Ureter (tissue), 1 donor: ENCODE measurements around the gene B4GALNT1. TPM values are rescaled to one million over a fixed set of nuclear protein-coding genes. Genes with fewer than 3 reads are reported as not detected.
A peak's percentile ranks its signal among the peaks of the same experiment; 100 is the strongest.

ENCODE experiments used
- DNase-seq: peaks from one replicate; pipeline ENCODE4 v3.0.0-alpha.2; 2020; ENCODE audit warnings: low spot score
- total RNA-seq: library from RNA; stranded (reverse); gene quantifications from one replicate; pipeline ENCODE4 v1.2.4, GENCODE V29; 2023
- donor health status: DM: yes; HTN: yes; CAD: no.

The B4GALNT1 gene
- total RNA-seq, 1 donor from 2014 or later: 3.3 TPM

- no peak for DNase-seq
Observed at GRCh38 chr12:57585156-57585555, 47.8 kb downstream of the B4GALNT1 start.

DNA sequence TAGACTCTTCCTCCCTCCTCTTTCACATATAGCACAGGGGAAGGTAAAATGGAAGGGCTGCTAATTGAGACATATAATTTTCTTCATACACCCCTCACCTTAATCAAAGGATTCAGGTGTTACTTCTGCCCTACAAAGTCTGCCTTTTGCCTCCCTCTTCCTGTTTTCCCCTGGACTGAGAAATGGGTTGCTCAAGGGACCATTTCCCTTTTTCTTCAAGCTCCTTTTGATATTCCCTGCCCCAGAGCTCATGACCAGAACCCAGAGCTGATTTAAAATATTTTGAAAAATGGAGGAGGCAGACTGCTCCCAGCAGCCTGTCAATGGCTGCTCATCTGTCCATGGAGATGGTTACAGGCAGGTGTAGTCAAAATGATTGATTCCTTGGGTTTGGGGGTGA, 48.3 kb downstream of the B4GALNT1 start:
- DNase-seq: no peak

GRCh38 chr12:57584050-57584449, 49.0 kb downstream of the B4GALNT1 start:
- no peak for DNase-seq

DNA sequence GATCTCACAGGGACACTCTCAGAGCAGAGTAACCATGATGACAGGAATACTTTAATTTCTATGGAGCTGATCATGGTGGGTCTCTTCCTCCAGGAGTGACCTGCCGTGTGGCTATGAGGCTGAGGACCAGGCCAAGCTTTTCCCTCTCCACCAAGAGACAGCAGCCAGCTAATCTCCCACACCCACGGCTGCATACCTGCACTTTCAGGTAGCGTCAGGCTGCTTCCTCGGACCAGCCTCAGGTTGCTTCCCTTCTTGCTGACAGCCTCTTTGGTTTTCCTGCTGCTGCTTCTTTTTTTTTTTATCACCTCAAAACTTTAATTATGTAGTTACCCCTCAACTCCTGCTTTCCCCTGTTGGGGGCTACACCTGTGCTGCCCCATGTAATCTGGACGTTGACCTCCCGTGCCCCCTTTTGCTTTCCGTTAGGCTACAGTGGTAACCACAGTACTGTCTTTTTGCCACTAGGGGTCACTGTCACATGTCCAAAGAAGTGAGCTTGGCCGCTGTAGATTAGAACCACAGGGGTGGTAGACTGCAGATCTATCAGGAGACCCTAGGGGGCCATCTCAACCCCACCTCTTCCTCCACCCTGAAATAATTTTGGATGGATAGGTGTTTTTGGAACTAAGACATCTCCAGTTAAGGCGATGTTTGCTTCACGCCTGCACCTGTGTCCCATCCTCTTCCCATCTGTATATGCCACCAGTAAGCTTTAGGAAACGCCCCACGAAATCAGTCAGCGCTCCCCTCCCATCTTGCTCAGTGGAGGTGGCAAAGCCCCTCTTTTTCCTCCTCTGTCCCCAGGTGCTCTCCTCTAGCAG, 49.8 kb downstream of the B4GALNT1 start:
- peak; percentile 73 for DNase-seq

DNA sequence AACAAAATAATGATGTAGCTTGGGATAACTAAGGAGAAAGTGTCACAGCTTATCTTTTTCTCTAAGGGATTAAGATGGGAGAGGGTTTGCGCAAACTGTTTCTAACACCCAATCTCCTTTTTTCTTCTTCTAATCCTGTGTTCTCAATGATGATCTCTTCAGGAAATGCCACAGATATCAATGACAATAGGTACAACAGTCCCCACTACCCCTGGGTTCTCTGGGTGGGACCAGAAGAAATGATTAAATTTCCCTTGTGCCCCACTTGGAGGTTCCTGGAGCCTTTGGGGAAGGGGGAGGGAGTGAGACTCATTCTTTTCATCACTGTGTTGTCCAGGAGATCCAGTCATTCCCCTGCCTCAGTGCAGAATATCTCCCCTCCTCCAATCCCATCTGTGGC, 50.6 kb downstream of the B4GALNT1 start:
- DNase-seq: no peak

GRCh38 chr12:57581802-57582201, 51.2 kb downstream of the B4GALNT1 start:
- DNase-seq: no peak

DNA sequence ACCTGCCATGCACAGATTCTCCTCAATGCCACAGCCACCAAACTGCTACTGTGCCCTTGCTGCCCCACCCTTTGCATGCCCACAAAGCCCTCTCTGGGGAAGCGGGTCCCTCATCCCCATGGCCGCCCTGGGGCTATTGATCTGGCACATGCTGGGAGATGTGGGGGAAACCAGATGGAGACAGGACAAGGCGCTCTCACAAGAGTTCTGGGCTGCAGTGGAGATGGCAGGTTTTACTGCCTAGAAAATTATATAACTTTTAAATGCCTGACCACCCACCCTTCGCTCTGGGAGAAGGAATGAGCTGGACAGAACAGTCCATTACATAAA, 52.6 kb downstream of the B4GALNT1 start:
- DNase-seq: no peak

DNA sequence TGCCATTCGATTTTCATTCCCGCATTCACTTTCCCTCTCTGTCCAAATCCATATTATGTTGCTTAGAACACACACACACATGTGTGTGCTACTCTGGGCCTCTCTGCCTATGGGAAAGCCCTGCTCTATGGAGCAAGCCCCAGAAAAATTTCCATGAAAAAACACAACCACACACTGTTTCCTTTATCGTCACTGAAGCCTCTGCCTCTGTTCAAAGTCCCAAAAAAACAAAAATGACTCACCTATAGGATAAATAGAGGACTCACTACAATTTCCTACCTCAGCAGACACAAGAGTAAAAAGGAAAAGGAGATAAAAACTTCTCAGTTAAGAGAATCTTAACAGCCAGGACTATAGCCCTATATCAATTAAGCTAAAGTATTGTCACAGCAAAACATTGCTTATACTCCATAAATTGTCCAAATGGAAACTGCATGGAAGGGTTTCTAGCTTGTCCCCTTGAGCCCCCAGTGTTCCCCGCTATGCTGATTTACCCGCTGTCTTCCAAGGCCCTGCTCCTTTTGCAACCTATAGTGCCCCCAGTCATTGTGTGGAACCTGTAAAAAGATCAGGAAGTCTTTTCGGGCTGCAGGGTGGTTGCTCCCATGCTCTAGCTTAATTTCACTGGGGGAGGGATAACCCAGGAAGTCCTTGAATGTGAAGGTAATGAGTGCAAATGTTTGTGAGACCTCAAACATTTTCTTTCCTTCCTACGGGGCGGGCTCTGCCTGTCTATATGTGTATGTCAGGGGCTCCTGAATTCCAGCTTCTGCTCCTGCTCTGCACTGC, 53.1 kb downstream of the B4GALNT1 start:
- DNase-seq: no peak

DNA sequence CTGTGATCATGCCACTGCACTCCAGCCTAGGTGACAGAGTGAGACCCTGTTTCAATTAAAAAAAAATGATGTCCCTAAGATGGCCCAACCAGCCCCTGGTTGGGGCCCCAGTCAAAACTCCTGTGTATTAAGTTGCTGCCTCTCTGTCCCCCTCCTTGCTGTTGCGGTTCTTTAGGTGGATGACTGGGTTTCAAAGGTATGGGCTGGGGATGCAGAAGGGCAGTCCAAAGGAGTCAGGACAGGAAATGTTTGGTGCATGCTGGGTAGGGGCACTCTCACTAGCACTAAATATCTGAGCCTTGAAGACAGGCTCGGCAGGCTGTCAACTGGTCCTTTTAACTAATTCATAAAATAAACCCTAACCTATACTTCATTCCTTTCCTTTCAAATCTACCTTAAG, 54.0 kb downstream of the B4GALNT1 start:
- no peak for DNase-seq

DNA sequence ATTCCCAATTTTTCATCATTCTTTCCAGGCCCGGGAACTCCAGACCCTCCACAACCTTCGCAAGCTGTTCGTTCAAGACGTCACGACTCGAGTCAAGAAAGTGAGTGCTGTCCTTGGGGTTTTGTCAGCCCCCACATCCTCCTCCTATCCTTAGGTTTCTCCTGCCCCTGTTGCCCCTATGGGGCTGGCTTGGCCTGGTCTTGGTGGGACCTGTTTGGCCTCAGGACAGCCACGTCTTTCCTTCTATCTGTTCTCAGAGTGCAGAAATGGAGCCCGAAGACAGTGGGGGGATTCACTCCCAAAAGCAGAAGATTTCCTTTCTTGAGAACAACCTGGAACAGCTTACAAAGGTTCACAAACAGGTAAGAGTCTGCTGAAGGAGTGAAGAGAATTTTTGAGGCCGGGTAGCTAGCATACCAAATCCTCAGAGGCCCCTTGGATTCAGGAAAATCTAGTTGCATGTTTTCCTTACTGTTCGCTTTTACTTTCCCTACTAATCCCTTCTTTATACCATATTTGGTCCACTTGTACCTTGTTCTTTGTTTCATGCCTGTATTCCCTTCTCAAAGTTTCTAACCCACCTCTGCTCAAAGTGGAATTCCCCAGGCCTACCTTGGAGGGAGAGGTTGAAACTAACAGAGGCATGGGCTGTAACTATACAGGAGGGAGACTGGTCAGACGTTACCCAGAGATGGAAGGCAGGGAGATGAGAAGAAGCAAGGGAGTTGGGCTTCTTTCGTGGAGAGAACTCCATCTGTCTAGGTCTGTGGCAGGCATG, 54.8 kb downstream of the B4GALNT1 start:
- no peak for DNase-seq

GRCh38 chr12:57576613-57577160, 56.3 kb downstream of the B4GALNT1 start:
- no peak for DNase-seq

Other genes with a start within 250 kb of the B4GALNT1 start
- 75.3 TPM for gene R3HDM2, start 202.2 kb downstream of the B4GALNT1 start, total RNA-seq
- gene INHBC, start 198.4 kb downstream of the B4GALNT1 start, total RNA-seq: not detected
- gene INHBE, start 177.9 kb downstream of the B4GALNT1 start, total RNA-seq: 0.23 TPM
- 4.2 TPM for gene GLI1, start 173.4 kb downstream of the B4GALNT1 start, total RNA-seq
- gene ARHGAP9, start 153.3 kb downstream of the B4GALNT1 start, total RNA-seq: 10.0 TPM
- gene MARS1, start 145.1 kb downstream of the B4GALNT1 start, total RNA-seq: 327 TPM
- 30.8 TPM for gene DDIT3, start 112.7 kb downstream of the B4GALNT1 start, total RNA-seq
- 177 TPM for gene MBD6, start 110.4 kb downstream of the B4GALNT1 start, total RNA-seq
- gene DCTN2, start 86.0 kb downstream of the B4GALNT1 start, total RNA-seq: 104 TPM
- gene KIF5A, start 83.2 kb downstream of the B4GALNT1 start, total RNA-seq: 0.99 TPM
- gene PIP4K2C, start 42.0 kb downstream of the B4GALNT1 start, total RNA-seq: 48.0 TPM
- gene DTX3, start 28.4 kb downstream of the B4GALNT1 start, total RNA-seq: 40.0 TPM
- 41.5 TPM for gene ARHGEF25, start 21.8 kb downstream of the B4GALNT1 start, total RNA-seq
- gene OS9, start 60.9 kb upstream of the B4GALNT1 start, total RNA-seq: 201 TPM
- gene AGAP2, start 105.5 kb upstream of the B4GALNT1 start, total RNA-seq: 2.8 TPM
- 45.6 TPM for gene TSPAN31, start 111.8 kb upstream of the B4GALNT1 start, total RNA-seq
- gene CDK4, start 119.1 kb upstream of the B4GALNT1 start, total RNA-seq: 86.5 TPM
- gene MARCHF9, start 121.9 kb upstream of the B4GALNT1 start, total RNA-seq: 12.1 TPM
- gene CYP27B1, start 133.9 kb upstream of the B4GALNT1 start, total RNA-seq: 1.6 TPM
- gene METTL1, start 138.9 kb upstream of the B4GALNT1 start, total RNA-seq: 50.1 TPM
- 9.8 TPM for gene EEF1AKMT3, start 139.4 kb upstream of the B4GALNT1 start, total RNA-seq
- 32.9 TPM for gene TSFM, start 149.6 kb upstream of the B4GALNT1 start, total RNA-seq
- gene AVIL, start 185.5 kb upstream of the B4GALNT1 start, total RNA-seq: 5.2 TPM
- 130 TPM for gene CTDSP2, start 213.5 kb upstream of the B4GALNT1 start, total RNA-seq